Right renal pelvis (tissue), 4 donors: ENCODE measurements around the gene HNRNPAB. TPM values are rescaled to one million over a fixed set of nuclear protein-coding genes. Genes with fewer than 3 reads are reported as not detected.
"Not testable (repeated sequence)": the region's sequence is repeated elsewhere in the genome, so short reads cannot be mapped to it uniquely, and the experiment has no call there.

Experiments used
- DNase-seq, 4 donors: peaks; one replicate each; pipeline ENCODE4 v3.0.0-alpha.2; 2013; ENCODE audit warnings: low read depth in 4 of 4, low spot score in 3 of 4, missing footprints in 1 of 4
- polyA plus RNA-seq, 4 donors: library from polyadenylated mRNA; unstranded; fragments of 120-200 nt; gene quantifications; one replicate each; pipeline ENCODE4 v1.2.1, GENCODE V29; 2013; ENCODE audit not compliant: insufficient read length in 4 of 4

HNRNPAB gene
- polyA plus RNA-seq, 4 donors = 146 to 168 (median 153) TPM

DNA sequence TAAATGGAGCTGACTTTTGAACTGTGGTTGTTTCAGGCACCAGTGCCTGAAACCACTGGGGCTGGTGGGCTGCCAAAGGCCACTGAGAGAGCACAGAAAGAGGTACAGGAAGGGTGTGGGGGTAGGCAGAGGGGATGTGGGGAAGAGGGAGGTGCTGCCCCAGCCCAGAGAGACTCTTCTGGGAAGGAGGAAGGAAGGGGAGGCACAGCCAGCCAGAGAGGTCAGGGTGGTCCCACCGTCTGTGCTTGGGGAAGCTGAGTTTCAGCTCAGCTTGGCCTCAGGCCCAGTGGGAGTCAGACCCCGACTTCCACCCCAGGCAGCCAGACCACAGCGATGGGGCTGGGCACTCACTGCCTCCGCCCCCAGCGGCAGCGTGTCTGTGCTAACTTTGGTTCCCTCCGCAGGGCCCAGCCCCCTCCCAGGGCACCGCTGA, 36.9 kb downstream of the HNRNPAB start:
- no peak for DNase-seq

DNA sequence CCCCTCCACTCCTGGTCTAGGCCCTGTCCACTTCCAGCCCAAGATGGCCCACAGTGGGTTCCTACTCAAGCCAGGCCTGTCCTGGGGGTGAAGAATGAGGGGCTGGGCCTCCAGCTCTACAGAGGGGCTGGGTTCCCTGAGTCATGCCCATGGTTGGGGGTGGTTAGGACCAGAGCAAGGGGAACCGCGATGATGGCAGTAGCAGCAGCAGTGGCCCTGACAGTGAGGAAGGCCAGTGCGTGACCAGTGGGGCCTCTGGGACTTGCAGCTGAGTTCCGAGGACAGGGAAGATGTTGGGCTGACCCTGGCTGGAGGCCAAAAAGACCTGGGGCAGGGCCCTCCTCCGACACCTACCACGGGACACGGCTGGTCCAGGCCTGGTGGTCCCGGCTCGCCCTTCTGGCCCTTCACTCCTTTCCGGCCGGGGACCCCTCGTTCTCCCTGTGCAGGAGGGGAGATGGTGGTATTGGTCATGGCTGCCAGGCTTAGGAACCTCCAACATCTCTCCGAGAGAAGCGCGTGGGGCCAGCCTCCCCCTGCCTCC, 37.4 kb downstream of the HNRNPAB start:
- no peak for DNase-seq

DNA sequence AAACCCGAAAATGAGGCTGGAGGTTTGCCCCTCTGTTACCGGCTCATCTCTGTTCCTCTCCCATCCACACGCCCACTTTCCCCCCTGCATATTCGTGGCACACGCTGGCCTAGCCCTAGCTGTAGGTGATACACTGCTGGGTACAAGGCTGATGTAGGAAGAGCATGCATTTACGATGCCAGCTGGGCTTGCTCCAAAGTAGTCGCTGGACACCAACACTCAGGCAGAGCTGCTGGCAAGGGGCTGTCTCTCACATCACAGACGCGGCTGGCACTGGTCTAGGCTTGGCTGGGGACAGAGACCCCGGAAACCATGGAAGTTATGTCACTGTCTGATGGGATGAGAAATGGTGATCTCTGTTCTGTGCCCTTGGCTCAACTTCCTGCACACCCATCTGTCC, 38.1 kb downstream of the HNRNPAB start:
- DNase-seq = no peak

GRCh38 chr5:178244576-178244975, 40.2 kb downstream of the HNRNPAB start:
- DNase-seq = no peak

- DNase-seq = no peak
Observed at GRCh38 chr5:178245389-178245788, 41.1 kb downstream of the HNRNPAB start.

GRCh38 chr5:178246624-178247279, 42.4 kb downstream of the HNRNPAB start:
- DNase-seq = no peak

- no peak for DNase-seq
Observed at GRCh38 chr5:178247481-178248456, 43.4 kb downstream of the HNRNPAB start.

DNA sequence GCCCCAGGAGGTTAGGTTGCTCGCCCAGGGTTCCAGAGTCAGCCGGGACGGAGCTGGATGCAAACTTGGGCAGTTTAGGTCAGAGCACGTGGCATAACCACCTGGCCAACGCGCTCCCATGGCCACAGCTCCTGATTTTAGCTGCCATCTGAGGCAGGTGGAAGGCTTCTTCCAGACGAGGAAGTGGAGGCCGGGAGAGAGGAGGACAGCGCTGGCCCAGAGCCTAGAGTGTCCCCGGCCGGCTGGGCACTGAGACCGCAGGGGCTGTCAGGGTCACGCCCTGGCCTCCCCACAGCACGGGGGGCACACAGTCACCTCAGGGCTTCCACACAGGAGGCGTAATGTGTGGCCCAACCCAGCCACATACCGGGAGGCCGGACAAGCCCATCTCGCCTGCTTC, 44.4 kb downstream of the HNRNPAB start:
- DNase-seq = no peak

GRCh38 chr5:178249191-178249989, 45.1 kb downstream of the HNRNPAB start:
- DNase-seq = no peak

- no peak for DNase-seq
Observed at GRCh38 chr5:178250263-178250662, 45.9 kb downstream of the HNRNPAB start.

DNA sequence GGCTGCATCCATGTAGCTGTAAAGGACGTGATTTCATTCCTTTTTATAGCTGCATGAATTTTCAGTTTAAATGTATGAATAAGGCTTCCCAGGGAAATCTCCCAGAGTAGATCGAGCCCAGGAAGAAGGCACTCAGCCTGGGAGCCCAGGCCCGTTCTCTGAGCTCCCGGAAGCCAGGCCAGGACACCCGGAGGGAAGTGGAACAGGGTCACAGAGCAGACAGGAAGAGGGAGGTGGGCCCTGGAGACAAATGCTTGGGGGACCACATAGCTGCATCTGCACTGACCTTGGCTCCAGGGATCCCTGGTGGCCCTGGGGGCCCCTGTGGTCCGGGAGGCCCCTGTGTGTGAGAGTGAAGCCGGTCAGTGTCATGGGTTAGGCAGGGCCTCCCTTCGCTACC, 47.9 kb downstream of the HNRNPAB start:
- no peak for DNase-seq

DNA sequence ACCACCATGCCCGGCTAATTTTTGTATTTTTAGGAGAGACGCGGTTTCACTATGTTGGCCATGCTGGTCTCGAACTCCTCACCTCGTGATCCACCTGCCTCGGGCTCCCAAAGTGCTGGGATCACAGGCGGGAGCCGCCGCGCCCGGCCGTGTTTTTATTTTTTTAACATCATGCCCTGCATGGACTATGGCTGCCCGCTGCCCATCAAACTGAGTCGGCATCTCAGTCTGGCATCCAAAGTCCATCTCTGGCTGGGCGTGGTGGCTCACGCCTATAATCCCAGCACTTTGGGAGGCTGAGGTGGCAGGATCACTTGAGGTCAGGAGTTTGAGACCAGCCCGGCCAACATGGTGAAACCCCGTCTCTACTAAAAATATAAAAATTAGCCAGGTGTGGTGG, 49.3 kb downstream of the HNRNPAB start:
- DNase-seq = not testable (repeated sequence)

DNA sequence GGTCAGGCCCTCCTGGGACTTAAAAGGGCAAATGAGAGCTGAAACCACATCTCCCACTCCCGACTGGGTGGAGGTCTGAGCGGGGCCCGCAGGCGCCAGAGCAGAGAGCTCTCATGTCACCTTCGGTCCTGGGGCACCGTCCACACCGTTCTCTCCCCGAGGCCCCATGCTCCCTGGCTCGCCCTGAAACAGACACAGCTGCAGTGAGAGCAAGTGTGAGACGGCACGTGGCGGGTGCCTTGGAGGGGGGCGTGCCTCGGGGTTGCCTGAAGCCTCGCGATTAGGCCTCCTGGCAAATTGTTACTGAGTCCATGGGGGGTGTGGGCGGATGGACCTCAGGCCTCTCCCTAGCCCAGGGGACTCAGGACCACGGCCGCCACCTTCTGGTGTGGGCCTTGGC, 52.4 kb downstream of the HNRNPAB start:
- DNase-seq = no peak

- DNase-seq = no peak
Observed at GRCh38 chr5:178257650-178258049, 53.3 kb downstream of the HNRNPAB start.

- no peak for DNase-seq
Observed at GRCh38 chr5:178259623-178260536, 55.5 kb downstream of the HNRNPAB start.

Other genes with a start within 250 kb of the HNRNPAB start
- gene PROP1, start 208.3 kb upstream of the HNRNPAB start, polyA plus RNA-seq = not detected
- gene N4BP3, start 91.0 kb upstream of the HNRNPAB start, polyA plus RNA-seq = 1 to 10 TPM; 4.0 to 5.2 (median 4.5) TPM
- 10 to 100 TPM; 31.2 to 36.5 (median 32.7) TPM for gene RMND5B, start 73.5 kb upstream of the HNRNPAB start, polyA plus RNA-seq
- 100 to 1,000 TPM in 2 of 4 donors, 10 to 100 TPM in 2; 92.4 to 132 (median 99.9) TPM for gene NHP2, start 50.6 kb upstream of the HNRNPAB start, polyA plus RNA-seq
- gene GMCL2, start 17.2 kb upstream of the HNRNPAB start, polyA plus RNA-seq = under 1 TPM in 2 of 4 donors, not detected in 2; 0.08 to 0.12 TPM
- 10 to 100 TPM; 62.8 to 78.4 (median 67.7) TPM for gene PHYKPL, start 28.3 kb downstream of the HNRNPAB start, polyA plus RNA-seq